Measurements from ENCODE around the gene ARHGAP31. TPM values are rescaled to one million over a fixed set of nuclear protein-coding genes. Genes with fewer than 3 reads are reported as not detected.
"Not testable (repeated sequence)": the region's sequence is repeated elsewhere in the genome, so short reads cannot be mapped to it uniquely, and the experiment has no call there.

ARHGAP31 gene
- total and polyA plus RNA-seq, 7 experiments from 2014 or later = 1.2 to 11.9 (median 3.0) TPM

- Mint-ChIP-seq H3K27me3 (peaks cover 0 to 6% (median 0%) of the 10 kb centered on the region in 5 donors), H3K4me3 (no peak overlapping the region), H3K4me1 (peaks cover 0 to 4% (median 0%) of the 10 kb centered on the region in 7 donors), H3K27ac (no peak overlapping the region), H3K36me3 (no peaks in the 10 kb centered on the region), H3K9me3 (no peaks in the 10 kb centered on the region)
- Histone ChIP-seq H3K4me1 (ENCODE audit: control insufficient read depth in 2 of 2, insufficient read depth in 2 of 2, low read length in 2 of 2) (no peaks in the 10 kb centered on the region), H3K27ac (ENCODE audit: low read depth, low read length) (no peak overlapping the region), H3K27me3 (ENCODE audit: control insufficient read depth in 2 of 2, insufficient read depth in 2 of 2, low read length in 2 of 2) (no peaks in the 10 kb centered on the region), H3K9me3 (ENCODE audit: control insufficient read depth in 2 of 3, low read length in 3 of 3) (no peaks in the 10 kb centered on the region), H3K36me3 (ENCODE audit: control insufficient read depth in 2 of 3, insufficient read depth in 3 of 3, low read length in 3 of 3) (no peaks in the 10 kb centered on the region), H3K4me3 (ENCODE audit: low read length) (no peak overlapping the region)
- CTCF ChIA-PET = no interaction called here
- intact Hi-C loops (cut with micrococcal nuclease) = no loop called here
- DNase-seq (no peak), ATAC-seq (no peak)
- POLR2A ChIA-PET = interaction anchor here (0.6 kb wide), 1 partner anchor 95 kb away, joined by 7 read pairs; no protein-coding TSS in a partner anchor
These were observed 67.8 kb downstream of the ARHGAP31 start for GRCh38 chr3:119362010-119362409.

- H3K4me3 Mint-ChIP-seq = no peak overlapping the region
- peaks cover 0 to 4% (median under 1%) of the 10 kb centered on the region in 5 donors for H3K36me3 Mint-ChIP-seq
- H3K4me1 Mint-ChIP-seq = peaks cover 0 to 3% (median 0%) of the 10 kb centered on the region in 7 donors
- Histone ChIP-seq H3K27ac (ENCODE audit: low read depth, low read length) (no peak overlapping the region), H3K27me3 (ENCODE audit: control insufficient read depth in 2 of 2, insufficient read depth in 2 of 2, low read length in 2 of 2) (no peaks in the 10 kb centered on the region), H3K9me3 (ENCODE audit: control insufficient read depth in 2 of 3, low read length in 3 of 3) (no peaks in the 10 kb centered on the region), H3K4me3 (ENCODE audit: low read length) (no peak overlapping the region), H3K36me3 (ENCODE audit: control insufficient read depth in 2 of 3, insufficient read depth in 3 of 3, low read length in 3 of 3) (no peaks in the 10 kb centered on the region), H3K4me1 (ENCODE audit: control insufficient read depth in 2 of 2, insufficient read depth in 2 of 2, low read length in 2 of 2) (no peaks in the 10 kb centered on the region)
- CTCF ChIA-PET = interaction anchor here (0.6 kb wide), 1 partner anchor 234 kb away, joined by 3 read pairs; no protein-coding TSS in a partner anchor
- intact Hi-C loops (cut with micrococcal nuclease) = no loop called here
- H3K27me3 Mint-ChIP-seq = peaks cover 0 to 2% (median 0%) of the 10 kb centered on the region in 5 donors
- ATAC-seq (no peak), DNase-seq (no peak)
- POLR2A ChIA-PET = interaction anchor here (0.7 kb wide), 1 partner anchor 834 kb away, joined by 4 read pairs; no protein-coding TSS in a partner anchor
- peak overlapping the region in 1 of 9 donors; percentile 2 for H3K27ac Mint-ChIP-seq
- H3K9me3 Mint-ChIP-seq = no peaks in the 10 kb centered on the region
These were observed 69.0 kb downstream of the ARHGAP31 start for GRCh38 chr3:119362940-119363725.

GRCh38 chr3:119364401-119364800, 70.2 kb downstream of the ARHGAP31 start:
- Mint-ChIP-seq H3K4me1 (peaks cover 0 to under 1% (median 0%) of the 10 kb centered on the region in 7 donors), H3K4me3 (no peak overlapping the region), H3K27ac (no peak overlapping the region), H3K9me3 (no peaks in the 10 kb centered on the region), H3K36me3 (peaks cover 0 to 16% (median 5%) of the 10 kb centered on the region in 5 donors), H3K27me3 (peaks cover 0 to 1% (median 0%) of the 10 kb centered on the region in 5 donors)
- Histone ChIP-seq H3K27ac (ENCODE audit: low read depth, low read length) (no peak overlapping the region), H3K4me1 (ENCODE audit: control insufficient read depth in 2 of 2, insufficient read depth in 2 of 2, low read length in 2 of 2) (no peaks in the 10 kb centered on the region), H3K9me3 (ENCODE audit: control insufficient read depth in 2 of 3, low read length in 3 of 3) (no peaks in the 10 kb centered on the region), H3K27me3 (ENCODE audit: control insufficient read depth in 2 of 2, insufficient read depth in 2 of 2, low read length in 2 of 2) (no peaks in the 10 kb centered on the region), H3K4me3 (ENCODE audit: low read length) (no peak overlapping the region), H3K36me3 (ENCODE audit: control insufficient read depth in 2 of 3, insufficient read depth in 3 of 3, low read length in 3 of 3) (no peaks in the 10 kb centered on the region)
- ChIA-PET POLR2A (no interaction called here), CTCF (no interaction called here)
- ATAC-seq (no peak), DNase-seq (no peak)
- intact Hi-C loops (cut with micrococcal nuclease) = no loop called here

GRCh38 chr3:119365418-119365817, 71.2 kb downstream of the ARHGAP31 start:
- Mint-ChIP-seq H3K27me3 (no peaks in the 10 kb centered on the region), H3K27ac (no peak overlapping the region), H3K9me3 (no peaks in the 10 kb centered on the region), H3K4me1 (no peaks in the 10 kb centered on the region), H3K4me3 (no peak overlapping the region), H3K36me3 (peaks cover 0 to 20% (median 5%) of the 10 kb centered on the region in 5 donors)
- DNase-seq (no peak), ATAC-seq (no peak)
- no peak overlapping the region for H3K4me3 ChIP-seq (ENCODE audit: low read length)
- H3K9me3 ChIP-seq (ENCODE audit: control insufficient read depth in 2 of 3, low read length in 3 of 3) = no peaks in the 10 kb centered on the region
- intact Hi-C loops (cut with micrococcal nuclease) = no loop called here
- no peak overlapping the region for H3K27ac ChIP-seq (ENCODE audit: low read depth, low read length)
- ChIA-PET POLR2A (no interaction called here), CTCF (no interaction called here)
- no peaks in the 10 kb centered on the region for H3K36me3 ChIP-seq (ENCODE audit: control insufficient read depth in 2 of 3, insufficient read depth in 3 of 3, low read length in 3 of 3)
- H3K4me1 ChIP-seq (ENCODE audit: control insufficient read depth in 2 of 2, insufficient read depth in 2 of 2, low read length in 2 of 2) = no peaks in the 10 kb centered on the region
- no peaks in the 10 kb centered on the region for H3K27me3 ChIP-seq (ENCODE audit: control insufficient read depth in 2 of 2, insufficient read depth in 2 of 2, low read length in 2 of 2)

- no peaks in the 10 kb centered on the region for H3K27me3 ChIP-seq (ENCODE audit: control insufficient read depth in 2 of 2, insufficient read depth in 2 of 2, low read length in 2 of 2)
These were observed 72.8 kb downstream of the ARHGAP31 start for GRCh38 chr3:119367000-119367399.

GRCh38 chr3:119368298-119368697, 74.1 kb downstream of the ARHGAP31 start:
- Mint-ChIP-seq H3K4me1 (no peaks in the 10 kb centered on the region), H3K4me3 (no peak overlapping the region), H3K27me3 (no peaks in the 10 kb centered on the region), H3K27ac (no peak overlapping the region), H3K9me3 (peaks cover 0 to 2% (median 0%) of the 10 kb centered on the region in 11 donors), H3K36me3 (peaks cover 0 to 32% (median 9%) of the 10 kb centered on the region in 5 donors)
- intact Hi-C loops (cut with micrococcal nuclease) = no loop called here
- H3K36me3 ChIP-seq (ENCODE audit: control insufficient read depth in 2 of 3, insufficient read depth in 3 of 3, low read length in 3 of 3) = no peaks in the 10 kb centered on the region
- CTCF ChIA-PET = no interaction called here
- no peak overlapping the region for H3K4me3 ChIP-seq (ENCODE audit: low read length)
- ATAC-seq = no peak
- H3K27ac ChIP-seq (ENCODE audit: low read depth, low read length) = no peak overlapping the region
- POLR2A ChIA-PET = no interaction called here
- no peak for DNase-seq
- H3K27me3 ChIP-seq (ENCODE audit: control insufficient read depth in 2 of 2, insufficient read depth in 2 of 2, low read length in 2 of 2) = no peaks in the 10 kb centered on the region
- no peaks in the 10 kb centered on the region for H3K9me3 ChIP-seq (ENCODE audit: control insufficient read depth in 2 of 3, low read length in 3 of 3)
- H3K4me1 ChIP-seq (ENCODE audit: control insufficient read depth in 2 of 2, insufficient read depth in 2 of 2, low read length in 2 of 2) = no peaks in the 10 kb centered on the region

More at GRCh38 chr3:119367000-119367399, 72.8 kb downstream of the ARHGAP31 start:
- no peaks in the 10 kb centered on the region for H3K4me1 ChIP-seq (ENCODE audit: control insufficient read depth in 2 of 2, insufficient read depth in 2 of 2, low read length in 2 of 2)
- H3K4me3 ChIP-seq (ENCODE audit: low read length) = no peak overlapping the region
- peaks cover 0 to 32% (median 9%) of the 10 kb centered on the region in 5 donors for H3K36me3 Mint-ChIP-seq
- intact Hi-C loops (cut with micrococcal nuclease) = no loop called here
- ATAC-seq = no peak
- H3K27ac ChIP-seq (ENCODE audit: low read depth, low read length) = no peak overlapping the region
- CTCF ChIA-PET = no interaction called here
- no peaks in the 10 kb centered on the region for H3K4me1 Mint-ChIP-seq
- H3K4me3 Mint-ChIP-seq = no peak overlapping the region
- POLR2A ChIA-PET = no interaction called here
- no peaks in the 10 kb centered on the region for H3K27me3 Mint-ChIP-seq
- DNase-seq = no peak
- no peaks in the 10 kb centered on the region for H3K9me3 ChIP-seq (ENCODE audit: control insufficient read depth in 2 of 3, low read length in 3 of 3)
- no peaks in the 10 kb centered on the region for H3K36me3 ChIP-seq (ENCODE audit: control insufficient read depth in 2 of 3, insufficient read depth in 3 of 3, low read length in 3 of 3)
- peaks cover 0 to 2% (median 0%) of the 10 kb centered on the region in 11 donors for H3K9me3 Mint-ChIP-seq
- no peak overlapping the region for H3K27ac Mint-ChIP-seq

- DNase-seq; H3K27me3 ChIP-seq (ENCODE audit: control insufficient read depth in 2 of 2, insufficient read depth in 2 of 2, low read length in 2 of 2); H3K9me3 ChIP-seq (ENCODE audit: control insufficient read depth in 2 of 3, low read length in 3 of 3); H3K27ac Mint-ChIP-seq; H3K27me3 Mint-ChIP-seq; H3K4me1 Mint-ChIP-seq; H3K27ac ChIP-seq (ENCODE audit: low read depth, low read length); H3K9me3 Mint-ChIP-seq; H3K36me3 ChIP-seq (ENCODE audit: control insufficient read depth in 2 of 3, insufficient read depth in 3 of 3, low read length in 3 of 3); H3K4me3 ChIP-seq (ENCODE audit: low read length); H3K4me1 ChIP-seq (ENCODE audit: control insufficient read depth in 2 of 2, insufficient read depth in 2 of 2, low read length in 2 of 2); ATAC-seq; intact Hi-C loops (cut with micrococcal nuclease); H3K4me3 Mint-ChIP-seq; CTCF ChIA-PET: not testable (repeated sequence)
- peaks cover 0 to 55% (median 23%) of the 10 kb centered on the region in 5 donors for H3K36me3 Mint-ChIP-seq
- POLR2A ChIA-PET = interaction anchor here (0.6 kb wide), 1 partner anchor 132 kb away, joined by 3 read pairs; no protein-coding TSS in a partner anchor
These were observed 77.6 kb downstream of the ARHGAP31 start for GRCh38 chr3:119371786-119372185.
